Coronary artery (tissue), 2 donors: Measurements from ENCODE around the gene S1PR5.

ENCODE experiments used
- DNase-seq: peaks from one replicate; pipeline ENCODE4 v3.0.0-alpha.2; 2017; ENCODE audit warnings: low spot score
- H3K27ac ChIP-seq, 2 donors: fragments of 200-600 bp; sonication (generic); one replicate each; pipeline ENCODE4 v1.5.1; 2016 to 2019
- H3K4me3 ChIP-seq: fragments of 200-600 bp; sonication (generic); 2 replicates; pipeline ENCODE4 v1.5.1; 2016; ENCODE audit warnings: mild to moderate bottlenecking, moderate library complexity
- CTCF ChIP-seq: fragments of 200-600 bp; sonication (generic); IDR thresholded peaks from one replicate; pipeline ENCODE4 v1.5.1; 2019; ENCODE audit warnings: antibody characterized with exemption

Gene S1PR5

GRCh38 chr19:10520652-10521318 lies 3.5 kb upstream of the S1PR5 start:
- no peak for TF ChIP-seq CTCF
- DNase-seq: no peak
- no peak overlapping the region for H3K27ac ChIP-seq
- no peak overlapping the region for H3K4me3 ChIP-seq

GRCh38 chr19:10519421-10519820 lies 2.2 kb upstream of the S1PR5 start:
- no peak for TF ChIP-seq CTCF
- no peak overlapping the region for H3K4me3 ChIP-seq
- H3K27ac ChIP-seq: no peak overlapping the region
- no peak for DNase-seq

- DNase-seq: no peak
- H3K4me3 ChIP-seq: peak overlapping the region; percentile 64
- no peak for TF ChIP-seq CTCF
- H3K27ac ChIP-seq: no peak overlapping the region
Observed at GRCh38 chr19:10518444-10519361, 1.5 kb upstream of the S1PR5 start.

GRCh38 chr19:10517760-10518443 lies 655 bp upstream of the S1PR5 start:
- Histone ChIP-seq H3K27ac (peak overlapping the region in 1 of 2 donors; percentile 27), H3K4me3 (peak overlapping the region; percentile 64)
- DNase-seq: no peak
- no peak for TF ChIP-seq CTCF

- DNase-seq: no peak
- no peak overlapping the region for H3K27ac ChIP-seq
- H3K4me3 ChIP-seq: peak overlapping the region; percentile 64
- no peak for TF ChIP-seq CTCF
Observed at GRCh38 chr19:10516671-10517286, 468 bp downstream of the S1PR5 start.

GRCh38 chr19:10516064-10516385 lies 1.2 kb downstream of the S1PR5 start:
- TF ChIP-seq CTCF: no peak
- no peak overlapping the region for H3K4me3 ChIP-seq
- H3K27ac ChIP-seq: no peak overlapping the region
- no peak for DNase-seq
